Placental epithelial cell (primary cell): ENCODE measurements around the gene TAF4. TPM values are rescaled to one million over a fixed set of nuclear protein-coding genes. Genes with fewer than 3 reads are reported as not detected.

Experiments used
- small RNA-seq: library from RNA; depleted of rRNA; stranded (forward); fragments of <200 nt; gene quantifications from one replicate; pipeline ENCODE3, GENCODE V24; 2012
- total RNA-seq: library from RNA; depleted of rRNA; stranded (reverse); fragments of >200 nt; gene quantifications from 2 replicates; pipeline ENCODE4 v1.2.3, GENCODE V29; 2012

Gene TAF4, protein sequence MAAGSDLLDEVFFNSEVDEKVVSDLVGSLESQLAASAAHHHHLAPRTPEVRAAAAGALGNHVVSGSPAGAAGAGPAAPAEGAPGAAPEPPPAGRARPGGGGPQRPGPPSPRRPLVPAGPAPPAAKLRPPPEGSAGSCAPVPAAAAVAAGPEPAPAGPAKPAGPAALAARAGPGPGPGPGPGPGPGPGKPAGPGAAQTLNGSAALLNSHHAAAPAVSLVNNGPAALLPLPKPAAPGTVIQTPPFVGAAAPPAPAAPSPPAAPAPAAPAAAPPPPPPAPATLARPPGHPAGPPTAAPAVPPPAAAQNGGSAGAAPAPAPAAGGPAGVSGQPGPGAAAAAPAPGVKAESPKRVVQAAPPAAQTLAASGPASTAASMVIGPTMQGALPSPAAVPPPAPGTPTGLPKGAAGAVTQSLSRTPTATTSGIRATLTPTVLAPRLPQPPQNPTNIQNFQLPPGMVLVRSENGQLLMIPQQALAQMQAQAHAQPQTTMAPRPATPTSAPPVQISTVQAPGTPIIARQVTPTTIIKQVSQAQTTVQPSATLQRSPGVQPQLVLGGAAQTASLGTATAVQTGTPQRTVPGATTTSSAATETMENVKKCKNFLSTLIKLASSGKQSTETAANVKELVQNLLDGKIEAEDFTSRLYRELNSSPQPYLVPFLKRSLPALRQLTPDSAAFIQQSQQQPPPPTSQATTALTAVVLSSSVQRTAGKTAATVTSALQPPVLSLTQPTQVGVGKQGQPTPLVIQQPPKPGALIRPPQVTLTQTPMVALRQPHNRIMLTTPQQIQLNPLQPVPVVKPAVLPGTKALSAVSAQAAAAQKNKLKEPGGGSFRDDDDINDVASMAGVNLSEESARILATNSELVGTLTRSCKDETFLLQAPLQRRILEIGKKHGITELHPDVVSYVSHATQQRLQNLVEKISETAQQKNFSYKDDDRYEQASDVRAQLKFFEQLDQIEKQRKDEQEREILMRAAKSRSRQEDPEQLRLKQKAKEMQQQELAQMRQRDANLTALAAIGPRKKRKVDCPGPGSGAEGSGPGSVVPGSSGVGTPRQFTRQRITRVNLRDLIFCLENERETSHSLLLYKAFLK
- total RNA-seq: 6.0 and 7.1 TPM in 2 replicates

DNA sequence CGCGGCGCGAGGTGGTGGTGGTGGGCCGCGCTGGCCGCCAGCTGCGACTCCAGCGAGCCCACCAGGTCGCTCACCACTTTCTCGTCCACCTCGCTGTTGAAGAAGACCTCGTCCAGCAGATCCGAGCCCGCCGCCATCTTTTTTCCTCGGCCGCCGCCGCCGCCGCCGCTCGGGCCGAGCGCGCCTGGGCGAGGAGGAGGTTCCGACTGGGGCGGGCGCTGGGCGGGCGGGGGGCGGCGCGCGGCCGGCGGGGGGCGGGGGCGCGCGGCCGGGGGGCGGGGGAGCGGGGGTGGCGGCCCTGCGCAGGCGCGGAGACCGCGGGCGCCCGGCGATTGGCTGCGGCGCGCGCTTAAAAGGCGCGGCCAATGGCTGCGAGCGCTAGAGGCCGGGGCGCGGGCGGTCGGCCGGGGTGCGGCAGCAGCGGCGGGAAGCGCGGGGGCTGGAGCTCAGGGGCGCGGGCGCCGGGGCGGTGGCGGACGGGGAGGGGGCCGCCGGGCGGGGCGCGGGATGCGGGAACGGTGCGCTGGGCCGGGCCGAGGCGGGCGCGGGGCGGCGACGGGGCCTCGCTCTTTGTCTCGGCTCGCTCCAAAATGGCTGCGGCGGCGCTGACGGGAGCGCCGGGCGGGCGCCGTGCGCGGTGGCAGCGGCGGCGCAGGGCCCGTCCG is at the start of gene TAF4:
TSS of gene TAF4 (minus strand) at position 208 of the 665 bp plus-strand sequence. CDS start at position 137, 71 bp downstream.

Small RNA genes within 50 kb of the gene (small RNA-seq; reads per million reads assigned to genes)
- gene MIR3195: not detected

Other genes with a start within 250 kb of the TAF4 start
- gene LSM14B, start 56.6 kb upstream of the TAF4 start, total RNA-seq: 26.3 and 31.8 TPM in 2 replicates
- gene PSMA7, start 77.5 kb upstream of the TAF4 start, total RNA-seq: 141 and 276 TPM in 2 replicates
- 11.8 and 16.5 TPM in 2 replicates for gene SS18L1, start 77.9 kb upstream of the TAF4 start, total RNA-seq
- gene MTG2, start 117.1 kb upstream of the TAF4 start, total RNA-seq: 20.8 and 22.6 TPM in 2 replicates
- gene HRH3, start 154.4 kb upstream of the TAF4 start, total RNA-seq: not detected in 2 replicates
- 36.9 and 37.4 TPM in 2 replicates for gene OSBPL2, start 172.6 kb upstream of the TAF4 start, total RNA-seq
- gene ADRM1, start 237.1 kb upstream of the TAF4 start, total RNA-seq: 75.8 and 144 TPM in 2 replicates